SH-SY5Y (cell line): ENCODE measurements around the gene FAN1.

Experiments
- GATA2 ChIP-seq: IDR thresholded peaks from 2 replicates; pipeline ENCODE4 v1.6.1; 2011; ENCODE audit warnings: mild to moderate bottlenecking, low read depth, low read length
- GATA3 ChIP-seq: IDR thresholded peaks from 2 replicates; pipeline ENCODE4 v1.6.1; 2011; ENCODE audit warnings: low read depth, mild to moderate bottlenecking, low read length, moderate library complexity

DNA sequence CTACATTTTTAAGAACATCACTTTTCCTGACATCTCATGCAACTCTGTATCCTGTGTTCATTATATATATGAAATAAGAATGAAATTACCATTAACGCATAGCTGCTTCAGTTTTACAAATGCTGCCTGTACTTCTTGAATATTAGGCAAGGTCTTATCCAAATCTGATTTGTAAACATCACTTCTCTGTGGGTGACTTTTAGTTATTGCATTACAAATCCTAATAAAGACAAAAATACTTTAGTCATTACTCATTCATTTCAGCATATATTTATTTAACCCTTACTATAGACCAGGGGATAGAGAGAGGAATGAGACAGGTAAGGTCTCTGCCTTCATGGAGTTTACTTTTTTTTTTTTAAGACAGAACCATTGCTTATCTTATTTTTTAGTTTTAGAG, 51.0 kb downstream of the FAN1 start:
- no peak for TF ChIP-seq GATA2
- TF ChIP-seq GATA3: no peak
